GM23338 (cell line): ENCODE measurements around the gene SLC37A1. TPM values are rescaled to one million over a fixed set of nuclear protein-coding genes. Genes with fewer than 3 reads are reported as not detected.

Experiments used
- ATAC-seq: fragments of 200-7000 bp; cut with Tn5 transposase; 3 replicates; pipeline ENCODE4 v1.9.1; 2020
- DNase-seq: peaks from one replicate; pipeline ENCODE4 v3.0.0-alpha.2; 2015; ENCODE audit warnings: low spot score
- H2AFZ ChIP-seq: fragments of 200-600 bp; sonication (generic); 2 replicates; pipeline ENCODE4 v1.8.0; 2016; ENCODE audit warnings: antibody characterized with exemption, mild to moderate bottlenecking, moderate library complexity
- H3F3A ChIP-seq: fragments of 200-600 bp; sonication (generic); replicated peaks from 2 replicates; pipeline ENCODE4 v1.8.0; 2017; ENCODE audit warnings: antibody characterized with exemption, mixed run types, low read depth
- H3K27ac ChIP-seq: fragments of 200-600 bp; sonication (generic); 2 replicates; pipeline ENCODE4 v1.6.1; 2016; ENCODE audit warnings: low read depth
- H3K27me3 ChIP-seq: fragments of 200-600 bp; sonication (generic); 2 replicates; pipeline ENCODE4 v1.8.0; 2016; ENCODE audit warnings: mild to moderate bottlenecking, mixed run types, moderate library complexity; ENCODE audit not compliant: insufficient read depth
- H3K36me3 ChIP-seq: fragments of 200-600 bp; sonication (generic); 2 replicates; pipeline ENCODE4 v1.8.0; 2016; ENCODE audit warnings: mild to moderate bottlenecking; ENCODE audit not compliant: insufficient read depth
- H3K4me1 ChIP-seq: fragments of 200-600 bp; sonication (generic); 2 replicates; pipeline ENCODE4 v1.8.0; 2016; ENCODE audit warnings: mild to moderate bottlenecking, moderate library complexity; ENCODE audit not compliant: insufficient read depth
- H3K4me2 ChIP-seq: fragments of 200-600 bp; sonication (generic); 2 replicates; pipeline ENCODE4 v1.7.1; 2017; ENCODE audit warnings: mixed run types
- H3K4me3 ChIP-seq: fragments of 200-600 bp; sonication (generic); 2 replicates; pipeline ENCODE4 v1.6.1; 2016; ENCODE audit warnings: mixed run types
- H3K79me2 ChIP-seq: fragments of 200-600 bp; sonication (generic); replicated peaks from 2 replicates; pipeline ENCODE4 v1.8.0; 2017; ENCODE audit warnings: mild to moderate bottlenecking; ENCODE audit not compliant: insufficient read depth
- H3K9me2 ChIP-seq: fragments of 200-600 bp; sonication (generic); 2 replicates; pipeline ENCODE4 v1.8.0; 2017; ENCODE audit not compliant: insufficient read depth
- H4K20me1 ChIP-seq: fragments of 200-600 bp; sonication (generic); replicated peaks from 2 replicates; pipeline ENCODE4 v1.8.0; 2017; ENCODE audit warnings: mild to moderate bottlenecking; ENCODE audit not compliant: insufficient read depth
- H3K27ac Mint-ChIP-seq: 2 replicates; pipeline ENCODE4 v1.8.0; 2020; ENCODE audit warnings: inconsistent platforms, mild to moderate bottlenecking, moderate library complexity, mixed read lengths
- H3K27me3 Mint-ChIP-seq: 3 replicates; pipeline ENCODE4 v1.8.0; 2022; ENCODE audit warnings: low read depth, mild to moderate bottlenecking, moderate library complexity, mixed read lengths, inconsistent platforms; ENCODE audit not compliant: insufficient read depth, poor library complexity
- H3K36me3 Mint-ChIP-seq: 3 replicates; pipeline ENCODE4 v1.8.0; 2021; ENCODE audit warnings: low read depth, mild to moderate bottlenecking, inconsistent platforms, moderate library complexity, mixed read lengths
- H3K4me1 Mint-ChIP-seq: 3 replicates; pipeline ENCODE4 v1.8.0; 2020; ENCODE audit warnings: mild to moderate bottlenecking, inconsistent platforms, mixed read lengths
- H3K4me3 Mint-ChIP-seq: 3 replicates; pipeline ENCODE4 v1.8.0; 2021; ENCODE audit warnings: moderate library complexity, mild to moderate bottlenecking, inconsistent platforms, mixed read lengths
- H3K9me3 Mint-ChIP-seq: 3 replicates; pipeline ENCODE4 v1.8.0; 2020; ENCODE audit warnings: moderate library complexity, mild to moderate bottlenecking, inconsistent platforms, mixed read lengths
- CREB1 ChIP-seq: fragments of 250-450 bp; sonication (Bioruptor Pico); IDR thresholded peaks from 2 replicates; pipeline ENCODE4 v1.5.0; 2020; ENCODE audit warnings: low read depth, mild to moderate bottlenecking, moderate library complexity
- CTCF ChIP-seq, 2 experiments: fragments of 200-600 bp in 1 of 2; sonication (generic) in 1 of 2; conservative IDR thresholded peaks; 2 replicates each; pipeline versions ENCODE4 v1.5.1 to v1.6.1; 2016 to 2017; ENCODE audit warnings: antibody characterized with exemption in 2 of 2, low read depth in 2 of 2, mild to moderate bottlenecking in 2 of 2, moderate library complexity in 1 of 2
- EZH2 ChIP-seq: fragments of 200-600 bp; sonication (generic); IDR thresholded peaks from one replicate; pipeline ENCODE4 v1.8.0; 2017; ENCODE audit warnings: antibody characterized with exemption, mild to moderate bottlenecking, low read depth; ENCODE audit not compliant: unreplicated experiment
- EZH2phosphoT487 ChIP-seq: fragments of 200-600 bp; sonication (generic); IDR thresholded peaks from one replicate; pipeline ENCODE4 v1.8.1; 2018; ENCODE audit warnings: antibody characterized with exemption; ENCODE audit not compliant: unreplicated experiment
- JUNB ChIP-seq: IDR thresholded peaks from one replicate; pipeline ENCODE4 v1.6.1; 2016; ENCODE audit warnings: antibody characterized with exemption; ENCODE audit not compliant: unreplicated experiment
- NANOG ChIP-seq: IDR thresholded peaks from 2 replicates; pipeline ENCODE4 v1.6.1; 2016; ENCODE audit warnings: antibody characterized with exemption, borderline replicate concordance
- POLR2AphosphoS5 ChIP-seq: IDR thresholded peaks from 2 replicates; pipeline ENCODE4 v1.6.1; 2016; ENCODE audit warnings: antibody characterized with exemption, low read depth
- STAT1 ChIP-seq: IDR thresholded peaks from one replicate; pipeline ENCODE4 v1.6.1; 2016; ENCODE audit warnings: antibody characterized with exemption; ENCODE audit not compliant: unreplicated experiment
- ZNF114 ChIP-seq: fragments of 250-450 bp; sonication (Bioruptor Pico); IDR thresholded peaks from 2 replicates; pipeline ENCODE4 v1.5.0; 2020; ENCODE audit warnings: mild to moderate bottlenecking, moderate library complexity
- ZNF331 ChIP-seq: fragments of 250-450 bp; sonication (Bioruptor Pico); IDR thresholded peaks from 2 replicates; pipeline ENCODE4 v1.5.0; 2020; ENCODE audit warnings: low read depth, mild to moderate bottlenecking, moderate library complexity
- ZNF462 ChIP-seq: fragments of 250-450 bp; sonication (Bioruptor Pico); IDR thresholded peaks from 2 replicates; pipeline ENCODE4 v1.5.0; 2020; ENCODE audit warnings: mild to moderate bottlenecking, moderate library complexity
- polyA plus RNA-seq: library from polyadenylated mRNA; unstranded; fragments of >200 nt; fragmentation: Nextera tagmentation; extraction: Ambion mirVana; gene quantifications from 2 replicates; pipeline ENCODE4 v1.2.1, GENCODE V29; 2016
- total RNA-seq: library from RNA; depleted of rRNA; stranded (reverse); fragments of >200 nt; shearing (Covaris generic); gene quantifications from 2 replicates; pipeline ENCODE4 v1.2.3, GENCODE V29; 2014
- TF ChIP-seq, protein P1 (sequence below): IDR thresholded peaks from 2 replicates; pipeline ENCODE4 v1.6.1; 2016; ENCODE audit warnings: antibody characterized with exemption

Gene SLC37A1
- total and polyA plus RNA-seq, 2 experiments from 2014 or later, result 14.0 to 30.3 TPM

DNA sequence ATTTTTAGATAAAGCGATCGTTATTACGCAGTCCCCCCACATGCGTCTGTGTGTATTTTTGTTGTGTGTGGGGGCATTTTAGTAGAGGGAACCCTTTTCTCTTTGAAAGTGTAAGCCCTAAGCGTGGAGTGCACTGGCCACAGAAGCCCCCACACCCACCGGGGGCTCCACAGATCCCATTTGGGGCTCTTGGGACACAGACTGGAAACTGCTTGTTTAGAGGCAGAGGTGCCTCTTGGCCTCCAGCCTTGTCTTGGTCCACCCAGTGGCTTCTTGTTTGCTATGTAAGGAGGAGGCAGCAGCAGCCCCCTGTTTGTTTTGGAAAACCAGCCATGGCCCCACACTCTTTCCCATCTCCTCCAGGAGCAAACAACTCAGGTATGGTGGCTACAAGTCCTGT, 42.8 kb downstream of the SLC37A1 start (continued):
- TF ChIP-seq, protein P1, sequence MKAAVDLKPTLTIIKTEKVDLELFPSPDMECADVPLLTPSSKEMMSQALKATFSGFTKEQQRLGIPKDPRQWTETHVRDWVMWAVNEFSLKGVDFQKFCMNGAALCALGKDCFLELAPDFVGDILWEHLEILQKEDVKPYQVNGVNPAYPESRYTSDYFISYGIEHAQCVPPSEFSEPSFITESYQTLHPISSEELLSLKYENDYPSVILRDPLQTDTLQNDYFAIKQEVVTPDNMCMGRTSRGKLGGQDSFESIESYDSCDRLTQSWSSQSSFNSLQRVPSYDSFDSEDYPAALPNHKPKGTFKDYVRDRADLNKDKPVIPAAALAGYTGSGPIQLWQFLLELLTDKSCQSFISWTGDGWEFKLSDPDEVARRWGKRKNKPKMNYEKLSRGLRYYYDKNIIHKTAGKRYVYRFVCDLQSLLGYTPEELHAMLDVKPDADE, result no peak

DNA sequence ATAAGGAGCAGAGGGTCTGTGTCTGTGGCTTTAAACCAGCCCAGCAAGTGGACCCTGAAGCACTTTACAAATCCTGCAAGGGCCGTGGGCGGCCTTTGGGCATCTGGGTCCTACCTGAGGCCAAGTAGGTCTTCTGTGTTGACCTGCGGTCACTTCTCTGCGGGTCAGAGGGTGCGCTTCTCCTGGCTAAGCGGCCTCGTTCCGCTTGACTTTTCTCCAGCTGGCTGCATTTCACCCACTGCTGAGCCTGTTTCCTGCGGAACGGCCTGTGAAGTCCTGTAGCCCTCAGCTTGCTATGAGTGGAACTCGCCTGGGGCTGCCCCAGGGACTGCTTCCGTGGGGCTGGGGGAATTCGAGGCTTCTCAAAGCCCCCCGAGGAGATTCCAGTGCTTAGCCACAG, 43.3 kb downstream of the SLC37A1 start:
- DNase-seq (no peak), ATAC-seq (no peak)
- H3K4me3 Mint-ChIP-seq, result no peak overlapping the region
- Histone ChIP-seq H2AFZ (no peak overlapping the region), H3K27ac (no peak overlapping the region), H3K27me3 (no peaks in the 10 kb centered on the region), H3K4me2 (no peak overlapping the region), H3K4me1 (peaks cover 15% of the 10 kb centered on the region), H3K36me3 (no peaks in the 10 kb centered on the region; the same call in 1 of the 2 replicates), H3K4me3 (no peak overlapping the region), H3K9me2 (peaks cover 5% of the 10 kb centered on the region; the same call in 1 of the 2 replicates), H3K79me2 (no peaks in the 10 kb centered on the region), H3F3A (no peaks in the 10 kb centered on the region), H4K20me1 (no peaks in the 10 kb centered on the region)
- H3K27ac Mint-ChIP-seq, result no peak overlapping the region
- peaks cover 17% of the 10 kb centered on the region for H3K4me1 Mint-ChIP-seq
- H3K36me3 Mint-ChIP-seq, result peaks cover 51% of the 10 kb centered on the region
- H3K27me3 Mint-ChIP-seq, result peaks cover 11% of the 10 kb centered on the region
- peaks cover 5% of the 10 kb centered on the region for H3K9me3 Mint-ChIP-seq
- no peak for TF ChIP-seq EZH2
- TF ChIP-seq STAT1, result no peak
- no peak for TF ChIP-seq CREB1
- no peak for TF ChIP-seq NANOG
- TF ChIP-seq POLR2AphosphoS5, result no peak
- TF ChIP-seq ZNF462 (CRISPR knock-in tag), result no peak
- no peak for TF ChIP-seq ZNF114
- no peak for TF ChIP-seq ZNF331 (CRISPR knock-in tag)
- no peak for TF ChIP-seq JUNB
- TF ChIP-seq, protein P1, result no peak
- TF ChIP-seq EZH2phosphoT487, result no peak
- no peak for TF ChIP-seq CTCF (conservative IDR thresholded peaks at IDR 0.05; ENCODE audit: low read depth in 2 of 2)
